ENCODE data around the gene WDFY4.
"Not testable (repeated sequence)": the region's sequence is repeated elsewhere in the genome, so short reads cannot be mapped to it uniquely, and the experiment has no call there.

- not testable (repeated sequence) for TF ChIP-seq EZH2 (IDR thresholded peaks at IDR 0.05; ENCODE audit: insufficient read depth, poor library complexity, severe bottlenecking); EZH2phosphoT487 (IDR thresholded peaks at IDR 0.05; ENCODE audit: insufficient read depth, low read depth)
Measured at GRCh38 chr10:48641099-48641690, 43.5 kb upstream of the WDFY4 start.
